RWPE2 (cell line): ENCODE results near the gene ARHGAP27.
A peak's percentile ranks its signal among the peaks of the same experiment; 100 is the strongest.

Source experiments
- ATAC-seq: fragments of 200-7000 bp; cut with Tn5 transposase; 3 replicates; pipeline ENCODE4 v1.9.1; 2021; ENCODE audit warnings: low read depth
- DNase-seq: peaks from one replicate; pipeline ENCODE4 v3.0.0-alpha.2; 2020; ENCODE audit warnings: low spot score
- H3K27ac ChIP-seq: fragments of 450-650 bp; 2 replicates; pipeline ENCODE4 v1.5.1; 2017; ENCODE audit warnings: mild to moderate bottlenecking; ENCODE audit not compliant: poor library complexity, severe bottlenecking
- H3K27me3 ChIP-seq: fragments of 250-450 bp; sonication (Bioruptor Pico); 2 replicates; pipeline ENCODE4 v1.5.1; 2021; ENCODE audit warnings: mild to moderate bottlenecking, moderate library complexity; ENCODE audit not compliant: insufficient read depth, poor library complexity, severe bottlenecking
- H3K36me3 ChIP-seq: fragments of 250-450 bp; sonication (Bioruptor Pico); 2 replicates; pipeline ENCODE4 v1.5.1; 2020; ENCODE audit warnings: low read depth, mild to moderate bottlenecking, moderate library complexity
- H3K4me1 ChIP-seq: fragments of 250-450 bp; sonication (Bioruptor Pico); 2 replicates; pipeline ENCODE4 v1.5.1; 2021; ENCODE audit warnings: mild to moderate bottlenecking, moderate library complexity; ENCODE audit not compliant: insufficient read depth, poor library complexity, severe bottlenecking
- H3K4me3 ChIP-seq: fragments of 250-450 bp; sonication (Bioruptor Pico); 2 replicates; pipeline ENCODE4 v1.5.1; 2021; ENCODE audit warnings: mild to moderate bottlenecking, moderate library complexity; ENCODE audit not compliant: severe bottlenecking
- H3K9me3 ChIP-seq: fragments of 250-450 bp; sonication (Bioruptor Pico); 2 replicates; pipeline ENCODE4 v1.5.1; 2021; ENCODE audit warnings: mild to moderate bottlenecking, moderate library complexity; ENCODE audit not compliant: severe bottlenecking
- TF ChIP-seq, protein P1 (sequence below): fragments of 450-650 bp; IDR thresholded peaks from one replicate; pipeline ENCODE4 v1.5.1; 2017; ENCODE audit warnings: mild to moderate bottlenecking, moderate library complexity; ENCODE audit not compliant: poor library complexity, severe bottlenecking

The ARHGAP27 gene

DNA sequence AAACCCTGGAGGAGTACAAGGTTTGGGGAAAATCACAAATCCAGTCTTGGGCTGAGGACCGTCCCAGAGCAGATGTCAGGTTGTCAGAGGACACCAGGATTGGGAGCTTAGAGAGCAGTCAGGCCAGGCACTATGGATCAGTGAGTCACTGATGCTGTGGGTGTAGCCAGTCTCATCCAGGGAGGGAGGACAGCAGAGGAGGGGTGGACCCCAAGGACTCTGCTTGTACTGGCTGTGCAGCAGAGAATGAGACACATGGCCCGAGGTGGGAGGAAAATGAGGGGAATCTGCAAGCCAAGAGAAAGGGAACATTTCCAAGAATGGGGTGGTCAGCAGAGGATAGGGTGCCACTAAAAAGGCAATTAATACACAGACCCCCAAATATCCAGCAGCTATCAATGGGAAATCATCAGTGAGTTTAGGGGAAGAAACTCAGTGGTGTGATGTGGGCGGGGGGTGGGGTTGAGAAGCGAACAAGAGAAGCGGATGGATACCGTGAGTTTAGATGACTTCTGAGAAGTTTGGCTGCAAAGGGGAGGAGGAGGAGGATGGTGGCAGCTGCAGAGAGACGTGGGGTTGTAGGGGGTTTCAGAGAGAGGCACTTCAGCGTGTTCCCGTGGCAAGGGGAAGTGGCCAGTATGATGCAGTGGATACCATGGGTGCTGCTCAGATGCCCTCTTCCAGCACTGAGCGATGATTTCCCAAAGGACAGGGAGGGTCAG lies 43.9 kb downstream of the ARHGAP27 start:
- ATAC-seq (no peak), DNase-seq (no peak)
- Histone ChIP-seq H3K27ac (no peak overlapping the region), H3K4me1 (no peaks in the 10 kb centered on the region), H3K27me3 (no peaks in the 10 kb centered on the region), H3K4me3 (no peak overlapping the region), H3K9me3 (no peaks in the 10 kb centered on the region), H3K36me3 (no peaks in the 10 kb centered on the region)
- TF ChIP-seq, protein P1, sequence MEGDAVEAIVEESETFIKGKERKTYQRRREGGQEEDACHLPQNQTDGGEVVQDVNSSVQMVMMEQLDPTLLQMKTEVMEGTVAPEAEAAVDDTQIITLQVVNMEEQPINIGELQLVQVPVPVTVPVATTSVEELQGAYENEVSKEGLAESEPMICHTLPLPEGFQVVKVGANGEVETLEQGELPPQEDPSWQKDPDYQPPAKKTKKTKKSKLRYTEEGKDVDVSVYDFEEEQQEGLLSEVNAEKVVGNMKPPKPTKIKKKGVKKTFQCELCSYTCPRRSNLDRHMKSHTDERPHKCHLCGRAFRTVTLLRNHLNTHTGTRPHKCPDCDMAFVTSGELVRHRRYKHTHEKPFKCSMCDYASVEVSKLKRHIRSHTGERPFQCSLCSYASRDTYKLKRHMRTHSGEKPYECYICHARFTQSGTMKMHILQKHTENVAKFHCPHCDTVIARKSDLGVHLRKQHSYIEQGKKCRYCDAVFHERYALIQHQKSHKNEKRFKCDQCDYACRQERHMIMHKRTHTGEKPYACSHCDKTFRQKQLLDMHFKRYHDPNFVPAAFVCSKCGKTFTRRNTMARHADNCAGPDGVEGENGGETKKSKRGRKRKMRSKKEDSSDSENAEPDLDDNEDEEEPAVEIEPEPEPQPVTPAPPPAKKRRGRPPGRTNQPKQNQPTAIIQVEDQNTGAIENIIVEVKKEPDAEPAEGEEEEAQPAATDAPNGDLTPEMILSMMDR, result no peak

GRCh38 chr17:45387739-45388138 lies 44.9 kb downstream of the ARHGAP27 start:
- Histone ChIP-seq H3K36me3 (no peaks in the 10 kb centered on the region), H3K4me3 (no peak overlapping the region), H3K27ac (no peak overlapping the region), H3K9me3 (no peaks in the 10 kb centered on the region), H3K4me1 (peaks cover 2% of the 10 kb centered on the region), H3K27me3 (no peaks in the 10 kb centered on the region)
- ATAC-seq (no peak), DNase-seq (no peak)
- TF ChIP-seq, protein P1, result no peak

GRCh38 chr17:45386178-45386577 lies 46.5 kb downstream of the ARHGAP27 start:
- TF ChIP-seq, protein P1, result no peak
- H3K4me3 ChIP-seq, result no peak overlapping the region
- DNase-seq (no peak), ATAC-seq (no peak)
- H3K27me3 ChIP-seq, result no peaks in the 10 kb centered on the region
- no peaks in the 10 kb centered on the region for H3K36me3 ChIP-seq
- no peak overlapping the region for H3K27ac ChIP-seq
- H3K4me1 ChIP-seq, result peaks cover 13% of the 10 kb centered on the region
- no peaks in the 10 kb centered on the region for H3K9me3 ChIP-seq

DNA sequence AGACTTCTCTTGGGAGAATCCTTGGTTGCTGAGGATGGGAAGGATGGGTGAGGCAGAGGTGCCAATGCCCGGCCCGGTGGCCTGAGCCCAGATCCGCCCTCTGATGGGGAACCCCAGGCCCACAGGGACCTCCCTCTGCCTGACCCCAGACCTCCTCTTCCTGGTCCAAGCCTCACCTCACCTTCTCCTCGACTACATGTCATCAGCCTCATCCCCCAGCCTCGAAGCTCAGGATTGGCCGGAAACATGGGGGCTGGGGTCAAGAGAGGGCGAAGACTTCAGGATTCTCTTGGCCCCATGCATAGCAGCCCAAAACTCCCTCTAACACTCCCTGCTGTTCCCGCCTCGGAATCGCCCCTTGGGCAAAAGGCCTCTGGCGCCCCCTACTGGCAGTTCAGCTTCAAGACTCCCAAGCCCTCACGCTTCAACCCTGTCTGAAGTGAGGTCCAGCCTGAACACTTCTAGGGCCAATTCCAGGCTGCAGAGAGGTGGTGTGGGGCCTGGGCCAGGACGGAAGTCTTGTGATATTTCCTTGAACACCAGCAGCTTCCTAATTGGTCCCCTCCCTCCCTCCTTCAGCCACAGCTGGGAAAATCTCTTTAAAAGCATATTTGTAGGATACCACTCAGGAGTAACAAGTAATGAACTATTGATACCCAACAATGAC lies 47.2 kb downstream of the ARHGAP27 start:
- Histone ChIP-seq H3K27ac (no peak overlapping the region), H3K27me3 (no peaks in the 10 kb centered on the region), H3K4me1 (peaks cover 13% of the 10 kb centered on the region), H3K4me3 (no peak overlapping the region), H3K9me3 (no peaks in the 10 kb centered on the region), H3K36me3 (no peaks in the 10 kb centered on the region)
- no peak for DNase-seq
- TF ChIP-seq, protein P1, result peak; percentile 98
- ATAC-seq, result peak; percentile 91

GRCh38 chr17:45384789-45385262 lies 47.8 kb downstream of the ARHGAP27 start:
- Histone ChIP-seq H3K27me3 (no peaks in the 10 kb centered on the region), H3K27ac (no peak overlapping the region), H3K4me3 (no peak overlapping the region), H3K4me1 (peaks cover 13% of the 10 kb centered on the region), H3K36me3 (no peaks in the 10 kb centered on the region), H3K9me3 (no peaks in the 10 kb centered on the region)
- ATAC-seq, result no peak
- TF ChIP-seq, protein P1, result no peak
- no peak for DNase-seq
